ENCODE results near the gene PPP2R5A. TPM values are rescaled to one million over a fixed set of nuclear protein-coding genes. Genes with fewer than 3 reads are reported as not detected.
"Not testable (repeated sequence)": the region's sequence is repeated elsewhere in the genome, so short reads cannot be mapped to it uniquely, and the experiment has no call there.

The PPP2R5A gene
- polyA plus RNA-seq, 1 donor = 43.5 TPM

DNA sequence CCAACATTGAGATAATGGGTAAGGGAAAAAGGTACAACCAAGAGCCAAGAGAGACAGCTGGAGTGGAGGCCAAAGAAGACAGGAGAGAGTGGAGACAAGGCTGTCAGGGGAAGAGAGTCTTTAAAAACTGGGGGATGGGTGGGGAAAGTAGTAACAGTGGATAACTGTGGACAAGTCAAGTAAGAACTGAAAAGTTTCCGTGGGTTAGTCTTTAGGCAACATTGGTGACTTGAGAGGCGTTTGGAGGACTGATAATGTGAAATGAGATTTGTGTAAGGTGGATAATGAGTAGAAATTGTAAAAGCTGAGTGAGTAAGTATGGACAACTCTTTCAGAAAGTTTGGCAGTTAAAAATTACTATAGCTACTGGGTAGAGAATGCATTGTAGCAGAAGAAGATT, 10.4 kb downstream of the PPP2R5A start:
- 100% methylated on average over 1 of the region's 2 CpGs for WGBS (ENCODE audit: insufficient coverage, low lambda C conversion rate)
- no peaks in the 10 kb centered on the region for H3K9me3 ChIP-seq (ENCODE audit: control insufficient read depth, low read depth, low read length)
- peaks cover 7% of the 10 kb centered on the region for H3K4me1 ChIP-seq (ENCODE audit: control insufficient read depth, insufficient read depth, low read length)
- no peaks in the 10 kb centered on the region for H3K27me3 ChIP-seq (ENCODE audit: control insufficient read depth, insufficient read depth, low read length)
- no peak for DNase-seq
- no peaks in the 10 kb centered on the region for H3K36me3 ChIP-seq (ENCODE audit: control insufficient read depth, insufficient read depth, low read length)
- no peak overlapping the region for H3K27ac ChIP-seq (ENCODE audit: low read length)
- no peak overlapping the region for H3K4me3 ChIP-seq (ENCODE audit: low read length)

- Histone ChIP-seq H3K27me3 (ENCODE audit: control insufficient read depth, insufficient read depth, low read length) (no peaks in the 10 kb centered on the region), H3K4me3 (ENCODE audit: low read length) (no peak overlapping the region), H3K27ac (ENCODE audit: low read length) (no peak overlapping the region), H3K36me3 (ENCODE audit: control insufficient read depth, insufficient read depth, low read length) (no peaks in the 10 kb centered on the region), H3K9me3 (ENCODE audit: control insufficient read depth, low read depth, low read length) (no peaks in the 10 kb centered on the region), H3K4me1 (ENCODE audit: control insufficient read depth, insufficient read depth, low read length) (peaks cover 7% of the 10 kb centered on the region)
- no peak for DNase-seq
- WGBS (ENCODE audit: insufficient coverage, low lambda C conversion rate) = no CpG with 5 or more reads among the region's 6 CpGs
Measured at GRCh38 chr1:212297338-212297737, 12.1 kb downstream of the PPP2R5A start.

GRCh38 chr1:212301580-212301979, 16.4 kb downstream of the PPP2R5A start:
- Histone ChIP-seq H3K4me3 (ENCODE audit: low read length) (no peak overlapping the region), H3K4me1 (ENCODE audit: control insufficient read depth, insufficient read depth, low read length) (no peaks in the 10 kb centered on the region), H3K27ac (ENCODE audit: low read length) (no peak overlapping the region), H3K9me3 (ENCODE audit: control insufficient read depth, low read depth, low read length) (peaks cover 2% of the 10 kb centered on the region), H3K27me3 (ENCODE audit: control insufficient read depth, insufficient read depth, low read length) (no peaks in the 10 kb centered on the region), H3K36me3 (ENCODE audit: control insufficient read depth, insufficient read depth, low read length) (no peaks in the 10 kb centered on the region)
- no CpG with 5 or more reads among the region's 1 CpG for WGBS (ENCODE audit: insufficient coverage, low lambda C conversion rate)
- no peak for DNase-seq

GRCh38 chr1:212302745-212303383, 17.7 kb downstream of the PPP2R5A start:
- Histone ChIP-seq H3K36me3 (ENCODE audit: control insufficient read depth, insufficient read depth, low read length) (peaks cover 3% of the 10 kb centered on the region), H3K4me1 (ENCODE audit: control insufficient read depth, insufficient read depth, low read length) (no peaks in the 10 kb centered on the region), H3K9me3 (ENCODE audit: control insufficient read depth, low read depth, low read length) (peaks cover 2% of the 10 kb centered on the region), H3K4me3 (ENCODE audit: low read length) (no peak overlapping the region), H3K27ac (ENCODE audit: low read length) (no peak overlapping the region), H3K27me3 (ENCODE audit: control insufficient read depth, insufficient read depth, low read length) (no peaks in the 10 kb centered on the region)
- DNase-seq = no peak
- 100% methylated on average over 1 of the region's 6 CpGs for WGBS (ENCODE audit: insufficient coverage, low lambda C conversion rate)

GRCh38 chr1:212305342-212305741, 20.1 kb downstream of the PPP2R5A start:
- DNase-seq = no peak
- H3K27ac ChIP-seq (ENCODE audit: low read length) = no peak overlapping the region
- peaks cover 15% of the 10 kb centered on the region for H3K36me3 ChIP-seq (ENCODE audit: control insufficient read depth, insufficient read depth, low read length)
- no peaks in the 10 kb centered on the region for H3K4me1 ChIP-seq (ENCODE audit: control insufficient read depth, insufficient read depth, low read length)
- no peak overlapping the region for H3K4me3 ChIP-seq (ENCODE audit: low read length)
- no peaks in the 10 kb centered on the region for H3K27me3 ChIP-seq (ENCODE audit: control insufficient read depth, insufficient read depth, low read length)
- H3K9me3 ChIP-seq (ENCODE audit: control insufficient read depth, low read depth, low read length) = peaks cover 6% of the 10 kb centered on the region

DNA sequence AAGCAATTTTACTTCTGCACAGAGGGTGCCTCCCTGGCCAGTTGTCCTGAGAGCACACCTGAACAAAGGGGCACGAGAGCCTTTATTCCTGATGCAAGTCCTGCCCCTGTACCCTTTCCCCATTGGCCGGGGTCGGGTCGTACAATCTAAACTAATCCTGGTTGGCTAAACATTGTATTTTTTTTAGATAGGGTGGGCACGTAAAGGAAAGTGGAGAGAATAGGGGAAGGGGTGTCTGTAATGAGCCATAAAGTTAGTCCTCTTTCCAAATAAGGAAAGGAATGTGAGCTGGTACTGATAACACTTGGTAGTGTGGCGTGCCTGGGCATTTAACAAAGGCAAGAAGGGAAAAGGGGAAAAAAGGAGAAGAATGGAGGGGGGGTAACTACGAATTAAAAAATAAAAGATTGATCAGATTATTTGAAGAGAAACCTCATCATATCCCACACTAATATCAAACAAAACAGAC, 20.8 kb downstream of the PPP2R5A start:
- H3K27me3 ChIP-seq (ENCODE audit: control insufficient read depth, insufficient read depth, low read length); H3K9me3 ChIP-seq (ENCODE audit: control insufficient read depth, low read depth, low read length); H3K4me3 ChIP-seq (ENCODE audit: low read length); H3K4me1 ChIP-seq (ENCODE audit: control insufficient read depth, insufficient read depth, low read length); DNase-seq; H3K27ac ChIP-seq (ENCODE audit: low read length): not testable (repeated sequence)
- 63% methylated on average over 1 of the region's 7 CpGs for WGBS (ENCODE audit: insufficient coverage, low lambda C conversion rate)
- H3K36me3 ChIP-seq (ENCODE audit: control insufficient read depth, insufficient read depth, low read length) = peaks cover 20% of the 10 kb centered on the region

DNA sequence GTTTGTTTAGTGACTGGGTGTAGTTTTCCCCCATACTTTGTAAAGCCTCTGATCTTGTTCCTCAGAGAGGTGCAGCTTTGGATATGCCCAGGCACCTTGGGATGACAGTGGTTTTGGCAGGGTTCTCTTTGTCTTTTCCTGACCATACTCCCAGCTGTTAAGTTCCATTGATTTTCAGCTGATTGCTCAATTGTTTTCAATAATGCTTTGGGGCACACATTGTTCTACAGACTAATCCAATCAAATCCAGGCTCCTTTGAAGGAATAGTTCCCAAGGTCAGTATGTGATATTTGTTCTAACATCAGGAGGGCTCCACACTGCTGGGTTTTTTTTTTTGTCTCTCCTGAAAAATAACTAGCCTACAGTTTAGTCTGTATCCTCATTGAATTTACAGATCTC, 24.8 kb downstream of the PPP2R5A start:
- Histone ChIP-seq H3K9me3 (ENCODE audit: control insufficient read depth, low read depth, low read length) (peaks cover 6% of the 10 kb centered on the region), H3K4me1 (ENCODE audit: control insufficient read depth, insufficient read depth, low read length) (no peaks in the 10 kb centered on the region), H3K4me3 (ENCODE audit: low read length) (no peak overlapping the region), H3K36me3 (ENCODE audit: control insufficient read depth, insufficient read depth, low read length) (peaks cover 20% of the 10 kb centered on the region), H3K27me3 (ENCODE audit: control insufficient read depth, insufficient read depth, low read length) (no peaks in the 10 kb centered on the region), H3K27ac (ENCODE audit: low read length) (no peak overlapping the region)
- no peak for DNase-seq

GRCh38 chr1:212310383-212310782, 25.2 kb downstream of the PPP2R5A start:
- no peak overlapping the region for H3K4me3 ChIP-seq (ENCODE audit: low read length)
- DNase-seq = no peak
- H3K9me3 ChIP-seq (ENCODE audit: control insufficient read depth, low read depth, low read length) = peaks cover 6% of the 10 kb centered on the region
- H3K27me3 ChIP-seq (ENCODE audit: control insufficient read depth, insufficient read depth, low read length) = no peaks in the 10 kb centered on the region
- peaks cover 20% of the 10 kb centered on the region for H3K36me3 ChIP-seq (ENCODE audit: control insufficient read depth, insufficient read depth, low read length)
- no peaks in the 10 kb centered on the region for H3K4me1 ChIP-seq (ENCODE audit: control insufficient read depth, insufficient read depth, low read length)
- no peak overlapping the region for H3K27ac ChIP-seq (ENCODE audit: low read length)
- WGBS (ENCODE audit: insufficient coverage, low lambda C conversion rate) = no CpG with 5 or more reads among the region's 3 CpGs

DNA sequence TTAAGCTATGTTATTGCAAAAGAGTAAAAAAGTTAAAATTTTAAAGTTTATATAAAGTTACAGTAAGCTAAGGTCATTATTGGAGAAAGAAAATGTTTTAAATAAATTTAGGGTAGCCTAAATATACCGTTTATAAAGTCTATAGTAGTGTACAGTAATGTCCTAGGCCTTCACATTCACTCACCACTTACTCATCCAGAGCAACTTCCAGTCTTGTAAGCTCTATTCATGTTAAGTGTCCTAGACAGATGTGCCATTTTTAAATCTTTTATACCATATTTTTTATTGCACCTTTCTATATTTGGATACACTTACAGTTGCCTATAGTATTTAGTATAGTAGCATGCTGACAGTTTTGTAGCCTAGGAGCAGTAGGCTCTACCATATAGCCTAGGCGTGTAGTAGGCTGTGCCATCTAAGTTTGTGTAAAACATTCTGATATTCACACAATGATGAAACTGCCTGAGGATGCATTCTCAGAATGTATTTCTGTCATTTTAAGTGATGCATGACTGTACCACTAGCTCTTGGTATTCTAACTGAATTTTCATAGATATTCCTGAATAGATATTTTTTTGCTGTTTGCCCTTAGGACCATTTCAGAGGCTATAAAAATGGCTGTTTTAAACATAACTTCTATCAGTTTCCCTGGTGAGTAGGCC, 26.8 kb downstream of the PPP2R5A start:
- Histone ChIP-seq H3K9me3 (ENCODE audit: control insufficient read depth, low read depth, low read length) (peaks cover 4% of the 10 kb centered on the region), H3K4me3 (ENCODE audit: low read length) (no peak overlapping the region), H3K27me3 (ENCODE audit: control insufficient read depth, insufficient read depth, low read length) (no peaks in the 10 kb centered on the region), H3K27ac (ENCODE audit: low read length) (no peak overlapping the region), H3K36me3 (ENCODE audit: control insufficient read depth, insufficient read depth, low read length) (peaks cover 20% of the 10 kb centered on the region), H3K4me1 (ENCODE audit: control insufficient read depth, insufficient read depth, low read length) (peaks cover 5% of the 10 kb centered on the region)
- no peak for DNase-seq
- WGBS (ENCODE audit: insufficient coverage, low lambda C conversion rate) = no CpG with 5 or more reads among the region's 2 CpGs

DNA sequence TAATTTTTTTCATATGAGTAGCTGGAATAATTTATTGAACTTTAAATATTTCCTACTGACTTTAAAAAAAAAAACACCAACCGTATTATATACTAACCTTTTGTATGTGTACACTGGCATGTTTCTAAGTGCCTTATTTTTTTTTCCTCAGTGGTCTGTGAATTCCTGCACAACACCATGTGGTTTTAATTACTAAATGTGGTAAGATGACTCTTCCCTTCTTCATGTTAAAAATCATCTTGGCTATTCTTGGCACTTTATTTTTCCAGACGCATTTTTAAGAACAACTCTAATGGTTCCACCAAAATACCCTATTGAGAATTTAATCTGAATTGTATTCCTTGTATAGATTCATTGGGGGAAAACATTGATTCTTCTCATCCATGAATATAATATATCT, 28.4 kb downstream of the PPP2R5A start:
- H3K27me3 ChIP-seq (ENCODE audit: control insufficient read depth, insufficient read depth, low read length) = no peaks in the 10 kb centered on the region
- H3K36me3 ChIP-seq (ENCODE audit: control insufficient read depth, insufficient read depth, low read length) = peaks cover 15% of the 10 kb centered on the region
- 86% methylated on average over 1 of the region's 2 CpGs for WGBS (ENCODE audit: insufficient coverage, low lambda C conversion rate)
- DNase-seq = no peak
- H3K4me1 ChIP-seq (ENCODE audit: control insufficient read depth, insufficient read depth, low read length) = peaks cover 5% of the 10 kb centered on the region
- H3K27ac ChIP-seq (ENCODE audit: low read length) = no peak overlapping the region
- H3K4me3 ChIP-seq (ENCODE audit: low read length) = no peak overlapping the region
- H3K9me3 ChIP-seq (ENCODE audit: control insufficient read depth, low read depth, low read length) = peaks cover 4% of the 10 kb centered on the region

GRCh38 chr1:212315184-212315583, 30.0 kb downstream of the PPP2R5A start:
- Histone ChIP-seq H3K4me1 (ENCODE audit: control insufficient read depth, insufficient read depth, low read length) (peaks cover 5% of the 10 kb centered on the region), H3K27ac (ENCODE audit: low read length) (no peak overlapping the region), H3K4me3 (ENCODE audit: low read length) (no peak overlapping the region), H3K36me3 (ENCODE audit: control insufficient read depth, insufficient read depth, low read length) (peaks cover 5% of the 10 kb centered on the region), H3K9me3 (ENCODE audit: control insufficient read depth, low read depth, low read length) (no peaks in the 10 kb centered on the region), H3K27me3 (ENCODE audit: control insufficient read depth, insufficient read depth, low read length) (no peaks in the 10 kb centered on the region)
- DNase-seq = no peak
- WGBS (ENCODE audit: insufficient coverage, low lambda C conversion rate) = 100% methylated on average over 2 of the region's 2 CpGs

Measured in large intestine (tissue), 3 donors.